Body of pancreas (tissue), 4 donors: ENCODE measurements around the gene UQCC2.

Experiments used
- POLR2A ChIP-seq, 3 donors: fragments of 450-650 bp; IDR thresholded peaks; one replicate each; pipeline ENCODE4 v1.6.1; 2016; ENCODE audit warnings: antibody characterized with exemption in 3 of 3, mild to moderate bottlenecking in 2 of 3
- TF ChIP-seq, protein P1 (sequence below), 7 experiments: fragments of 450-650 bp in 4 of 7; fragments of 200-600 bp in 3 of 7; sonication (generic) in 3 of 7; IDR thresholded peaks; one replicate each; pipeline ENCODE4 v1.5.1; 2016 to 2019; ENCODE audit warnings: antibody characterized with exemption in 7 of 7

DNA sequence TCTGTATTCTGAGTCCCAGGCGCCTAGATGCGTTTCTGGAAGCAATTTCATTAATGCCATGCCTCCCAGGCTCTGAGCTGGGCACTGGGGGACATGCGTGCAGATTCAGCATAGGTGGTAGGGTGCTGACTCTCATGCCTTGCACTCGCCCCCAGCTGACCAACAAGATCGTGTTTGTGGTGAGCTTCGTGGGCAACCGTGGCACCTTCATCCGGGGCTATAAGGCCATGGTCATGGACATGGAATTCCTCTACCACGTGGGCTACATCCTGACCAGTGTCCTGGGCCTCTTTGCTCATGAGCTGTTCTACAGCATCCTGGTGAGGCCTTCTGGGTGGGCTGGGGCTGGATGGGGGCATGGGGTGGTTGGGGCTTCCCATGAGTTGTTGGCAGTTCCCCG is 21.6 kb downstream of the UQCC2 start:
- TF ChIP-seq, protein P1, sequence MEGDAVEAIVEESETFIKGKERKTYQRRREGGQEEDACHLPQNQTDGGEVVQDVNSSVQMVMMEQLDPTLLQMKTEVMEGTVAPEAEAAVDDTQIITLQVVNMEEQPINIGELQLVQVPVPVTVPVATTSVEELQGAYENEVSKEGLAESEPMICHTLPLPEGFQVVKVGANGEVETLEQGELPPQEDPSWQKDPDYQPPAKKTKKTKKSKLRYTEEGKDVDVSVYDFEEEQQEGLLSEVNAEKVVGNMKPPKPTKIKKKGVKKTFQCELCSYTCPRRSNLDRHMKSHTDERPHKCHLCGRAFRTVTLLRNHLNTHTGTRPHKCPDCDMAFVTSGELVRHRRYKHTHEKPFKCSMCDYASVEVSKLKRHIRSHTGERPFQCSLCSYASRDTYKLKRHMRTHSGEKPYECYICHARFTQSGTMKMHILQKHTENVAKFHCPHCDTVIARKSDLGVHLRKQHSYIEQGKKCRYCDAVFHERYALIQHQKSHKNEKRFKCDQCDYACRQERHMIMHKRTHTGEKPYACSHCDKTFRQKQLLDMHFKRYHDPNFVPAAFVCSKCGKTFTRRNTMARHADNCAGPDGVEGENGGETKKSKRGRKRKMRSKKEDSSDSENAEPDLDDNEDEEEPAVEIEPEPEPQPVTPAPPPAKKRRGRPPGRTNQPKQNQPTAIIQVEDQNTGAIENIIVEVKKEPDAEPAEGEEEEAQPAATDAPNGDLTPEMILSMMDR (IDR thresholded peaks at IDR 0.05), result no peak
- TF ChIP-seq POLR2A (IDR thresholded peaks at IDR 0.05), result no peak
